ENCODE measurements around the gene ADAMTSL4. TPM values are rescaled to one million over a fixed set of nuclear protein-coding genes. Genes with fewer than 3 reads are reported as not detected.

Gene ADAMTSL4
- total and polyA plus RNA-seq, 7 donors, result 7.4 to 109 (median 25.4) TPM

DNA sequence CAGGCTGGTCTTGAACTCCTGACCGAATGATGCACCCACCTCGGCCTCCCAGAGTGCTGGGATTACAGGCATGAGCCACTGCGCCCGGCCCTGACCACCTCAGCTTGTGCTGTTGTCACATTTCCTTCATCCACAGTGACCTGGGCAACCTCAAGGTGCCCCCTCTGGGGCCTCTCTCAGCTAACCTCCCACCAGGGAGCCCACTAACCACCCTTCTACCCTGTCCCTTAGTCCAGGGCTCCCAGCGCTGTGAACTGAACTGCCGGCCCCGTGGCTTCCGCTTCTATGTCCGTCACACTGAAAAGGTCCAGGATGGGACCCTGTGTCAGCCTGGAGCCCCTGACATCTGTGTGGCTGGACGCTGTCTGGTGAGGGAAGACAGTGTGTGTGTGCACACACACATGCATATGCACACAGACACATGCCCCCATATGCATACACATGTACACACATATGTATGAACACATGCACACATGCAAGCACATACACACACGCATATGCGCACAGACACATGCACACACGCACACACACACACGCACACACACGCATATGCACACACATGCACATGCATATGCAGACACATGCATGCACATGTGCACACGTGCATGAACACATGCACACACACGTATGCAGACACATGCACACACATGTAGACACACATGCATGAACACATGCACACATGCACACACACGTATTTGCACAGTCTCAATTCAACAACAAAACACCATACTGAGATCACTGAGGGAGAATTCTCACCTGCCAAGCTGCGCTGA lies 6.2 kb downstream of the ADAMTSL4 start:
- no peak for DNase-seq
- no peak overlapping the region for H3K4me3 ChIP-seq
- TF ChIP-seq, protein P1, sequence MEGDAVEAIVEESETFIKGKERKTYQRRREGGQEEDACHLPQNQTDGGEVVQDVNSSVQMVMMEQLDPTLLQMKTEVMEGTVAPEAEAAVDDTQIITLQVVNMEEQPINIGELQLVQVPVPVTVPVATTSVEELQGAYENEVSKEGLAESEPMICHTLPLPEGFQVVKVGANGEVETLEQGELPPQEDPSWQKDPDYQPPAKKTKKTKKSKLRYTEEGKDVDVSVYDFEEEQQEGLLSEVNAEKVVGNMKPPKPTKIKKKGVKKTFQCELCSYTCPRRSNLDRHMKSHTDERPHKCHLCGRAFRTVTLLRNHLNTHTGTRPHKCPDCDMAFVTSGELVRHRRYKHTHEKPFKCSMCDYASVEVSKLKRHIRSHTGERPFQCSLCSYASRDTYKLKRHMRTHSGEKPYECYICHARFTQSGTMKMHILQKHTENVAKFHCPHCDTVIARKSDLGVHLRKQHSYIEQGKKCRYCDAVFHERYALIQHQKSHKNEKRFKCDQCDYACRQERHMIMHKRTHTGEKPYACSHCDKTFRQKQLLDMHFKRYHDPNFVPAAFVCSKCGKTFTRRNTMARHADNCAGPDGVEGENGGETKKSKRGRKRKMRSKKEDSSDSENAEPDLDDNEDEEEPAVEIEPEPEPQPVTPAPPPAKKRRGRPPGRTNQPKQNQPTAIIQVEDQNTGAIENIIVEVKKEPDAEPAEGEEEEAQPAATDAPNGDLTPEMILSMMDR (IDR thresholded peaks at IDR 0.05), result no peak
- WGBS, 3 donors, result 82 to 87% (median 84%) methylated on average over 19 of the region's 19 CpGs
- ATAC-seq, result no peak
- H3K9me3 ChIP-seq, result no peaks in the 10 kb centered on the region
- H3K36me3 ChIP-seq (ENCODE audit: insufficient read depth in 1 of 2, low read depth in 1 of 2), result peaks cover 0 to 27% of the 10 kb centered on the region in 2 donors
- H3K4me1 ChIP-seq, result peaks cover 20% of the 10 kb centered on the region
- H3K27me3 ChIP-seq (ENCODE audit: insufficient read depth in 3 of 3, low read length in 2 of 3), result no peaks in the 10 kb centered on the region
- intact Hi-C loops (cut with DNase I), result loop anchor here in 1 of 2 donors (5.0 kb wide), 1 partner anchor 88 kb away; no protein-coding TSS in a partner anchor
- no peak overlapping the region for H3K27ac ChIP-seq

- 71 to 78% (median 74%) methylated on average over 22 to 26 of the region's 26 CpGs for WGBS, 3 donors
- H3K27ac ChIP-seq, result no peak overlapping the region
- no peaks in the 10 kb centered on the region for H3K27me3 ChIP-seq (ENCODE audit: insufficient read depth in 3 of 3, low read length in 2 of 3)
- TF ChIP-seq, protein P1 (IDR thresholded peaks at IDR 0.05), result no peak
- H3K36me3 ChIP-seq (ENCODE audit: insufficient read depth in 1 of 2, low read depth in 1 of 2), result peaks cover 0 to 27% of the 10 kb centered on the region in 2 donors
- peaks cover 22% of the 10 kb centered on the region for H3K4me1 ChIP-seq
- intact Hi-C loops (cut with DNase I), result loop anchor here in 1 of 2 donors (5.0 kb wide), 1 partner anchor 89 kb away; no protein-coding TSS in a partner anchor
- H3K4me3 ChIP-seq, result no peak overlapping the region
- no peak for ATAC-seq
- peak in 1 of 2 donors; percentile 48 for DNase-seq
- H3K9me3 ChIP-seq, result no peaks in the 10 kb centered on the region
Observed at GRCh38 chr1:150555971-150556865, 7.0 kb downstream of the ADAMTSL4 start.

DNA sequence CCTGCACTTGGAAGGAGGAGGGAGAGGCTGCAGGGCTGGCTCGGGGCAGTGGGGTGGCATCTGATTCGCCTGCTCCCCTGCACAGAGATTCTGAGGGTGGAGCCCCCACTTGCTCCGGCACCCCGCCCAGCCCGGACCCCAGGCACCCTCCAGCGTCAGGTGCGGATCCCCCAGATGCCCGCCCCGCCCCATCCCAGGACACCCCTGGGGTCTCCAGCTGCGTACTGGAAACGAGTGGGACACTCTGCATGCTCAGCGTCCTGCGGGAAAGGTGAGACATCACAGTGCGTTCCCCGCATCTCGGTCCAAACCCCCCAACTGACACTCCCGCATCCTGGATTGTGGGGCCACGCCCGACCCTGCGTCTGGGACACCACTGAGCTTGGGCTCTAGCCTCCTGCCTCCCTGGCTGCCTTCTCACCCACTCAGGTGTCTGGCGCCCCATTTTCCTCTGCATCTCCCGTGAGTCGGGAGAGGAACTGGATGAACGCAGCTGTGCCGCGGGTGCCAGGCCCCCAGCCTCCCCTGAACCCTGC lies 7.9 kb downstream of the ADAMTSL4 start:
- Histone ChIP-seq H3K27ac (no peak overlapping the region), H3K27me3 (ENCODE audit: insufficient read depth in 3 of 3, low read length in 2 of 3) (no peaks in the 10 kb centered on the region), H3K9me3 (no peaks in the 10 kb centered on the region), H3K36me3 (ENCODE audit: insufficient read depth in 1 of 2, low read depth in 1 of 2) (peaks cover 0 to 27% of the 10 kb centered on the region in 2 donors), H3K4me3 (no peak overlapping the region), H3K4me1 (peaks cover 22% of the 10 kb centered on the region)
- DNase-seq (peak in 1 of 2 donors; percentile 51), ATAC-seq (no peak)
- TF ChIP-seq, protein P1 (IDR thresholded peaks at IDR 0.05), result no peak
- intact Hi-C loops (cut with DNase I), result loop anchor here in 1 of 2 donors (5.0 kb wide), 1 partner anchor 90 kb away; no protein-coding TSS in a partner anchor
- WGBS, 3 donors, result 88 to 89% (median 89%) methylated on average over 17 to 26 of the region's 26 CpGs

DNA sequence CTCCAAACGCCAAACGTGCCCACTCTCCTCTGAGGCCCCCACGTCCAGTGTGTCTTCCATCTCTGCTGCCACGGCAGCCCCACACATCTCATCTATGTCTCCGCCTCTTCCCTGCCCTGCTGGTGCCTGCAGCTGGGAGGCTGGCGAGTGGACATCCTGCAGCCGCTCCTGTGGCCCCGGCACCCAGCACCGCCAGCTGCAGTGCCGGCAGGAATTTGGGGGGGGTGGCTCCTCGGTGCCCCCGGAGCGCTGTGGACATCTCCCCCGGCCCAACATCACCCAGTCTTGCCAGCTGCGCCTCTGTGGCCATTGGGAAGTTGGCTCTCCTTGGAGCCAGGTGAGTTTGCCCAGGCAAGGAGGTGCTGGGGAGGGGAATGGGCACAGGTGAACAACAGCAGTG lies 8.6 kb downstream of the ADAMTSL4 start:
- peaks cover 25% of the 10 kb centered on the region for H3K4me1 ChIP-seq
- 72 to 82% (median 73%) methylated on average over 15 of the region's 15 CpGs for WGBS, 3 donors

More for the DNA sequence above, 8.6 kb downstream of the ADAMTSL4 start:
- no peak for ATAC-seq
- no peaks in the 10 kb centered on the region for H3K9me3 ChIP-seq
- H3K27ac ChIP-seq, result no peak overlapping the region
- DNase-seq, result peak in 1 of 2 donors; percentile 51
- no peaks in the 10 kb centered on the region for H3K27me3 ChIP-seq (ENCODE audit: insufficient read depth in 3 of 3, low read length in 2 of 3)
- TF ChIP-seq, protein P1 (IDR thresholded peaks at IDR 0.05), result no peak
- intact Hi-C loops (cut with DNase I), result loop anchor here in 1 of 2 donors (5.0 kb wide), 1 partner anchor 91 kb away; no protein-coding TSS in a partner anchor
- no peak overlapping the region for H3K4me3 ChIP-seq
- peaks cover 0 to 27% of the 10 kb centered on the region in 2 donors for H3K36me3 ChIP-seq (ENCODE audit: insufficient read depth in 1 of 2, low read depth in 1 of 2)

All from psoas muscle (tissue), 8 donors.